Breast epithelium (tissue), 3 donors: ENCODE data around the gene TMEM139.

Source experiments
- POLR2A ChIP-seq: fragments of 450-650 bp; IDR thresholded peaks from one replicate; pipeline ENCODE4 v1.6.1; 2016; ENCODE audit warnings: antibody characterized with exemption, mild to moderate bottlenecking, moderate library complexity
- POLR2AphosphoS5 ChIP-seq, 3 donors: sonication (generic); formaldehyde crosslinking; IDR thresholded peaks; one replicate each; pipeline ENCODE4 v1.6.1; 2017; ENCODE audit warnings: antibody characterized with exemption in 3 of 3
- TF ChIP-seq, protein P1 (sequence below), 3 donors: fragments of 450-650 bp; IDR thresholded peaks; one replicate each; pipeline ENCODE4 v1.5.1; 2016 to 2017; ENCODE audit warnings: antibody characterized with exemption in 3 of 3, mild to moderate bottlenecking in 3 of 3, moderate library complexity in 3 of 3

DNA sequence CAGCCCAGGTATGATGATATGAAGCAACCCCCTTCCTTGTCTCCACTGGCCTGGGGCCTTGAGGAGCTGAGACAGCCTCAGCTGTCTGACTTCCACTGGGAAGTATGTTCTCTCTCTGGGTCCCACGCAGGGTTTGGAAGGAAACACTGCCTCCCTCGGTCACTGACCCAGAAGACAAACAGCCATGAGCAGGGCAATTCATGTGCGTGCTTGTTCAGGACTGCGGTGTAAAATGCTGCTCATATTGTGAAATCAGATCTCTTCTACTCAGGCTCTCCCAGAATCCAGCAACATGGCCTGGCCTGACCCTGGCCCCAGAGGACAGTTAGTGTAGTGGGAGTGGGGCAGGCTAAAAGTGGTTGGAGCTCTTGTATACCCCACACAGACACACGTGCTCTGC is 33.9 kb downstream of the TMEM139 start:
- TF ChIP-seq, protein P1, sequence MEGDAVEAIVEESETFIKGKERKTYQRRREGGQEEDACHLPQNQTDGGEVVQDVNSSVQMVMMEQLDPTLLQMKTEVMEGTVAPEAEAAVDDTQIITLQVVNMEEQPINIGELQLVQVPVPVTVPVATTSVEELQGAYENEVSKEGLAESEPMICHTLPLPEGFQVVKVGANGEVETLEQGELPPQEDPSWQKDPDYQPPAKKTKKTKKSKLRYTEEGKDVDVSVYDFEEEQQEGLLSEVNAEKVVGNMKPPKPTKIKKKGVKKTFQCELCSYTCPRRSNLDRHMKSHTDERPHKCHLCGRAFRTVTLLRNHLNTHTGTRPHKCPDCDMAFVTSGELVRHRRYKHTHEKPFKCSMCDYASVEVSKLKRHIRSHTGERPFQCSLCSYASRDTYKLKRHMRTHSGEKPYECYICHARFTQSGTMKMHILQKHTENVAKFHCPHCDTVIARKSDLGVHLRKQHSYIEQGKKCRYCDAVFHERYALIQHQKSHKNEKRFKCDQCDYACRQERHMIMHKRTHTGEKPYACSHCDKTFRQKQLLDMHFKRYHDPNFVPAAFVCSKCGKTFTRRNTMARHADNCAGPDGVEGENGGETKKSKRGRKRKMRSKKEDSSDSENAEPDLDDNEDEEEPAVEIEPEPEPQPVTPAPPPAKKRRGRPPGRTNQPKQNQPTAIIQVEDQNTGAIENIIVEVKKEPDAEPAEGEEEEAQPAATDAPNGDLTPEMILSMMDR (IDR thresholded peaks at IDR 0.05), result peak; percentile 9 to 48 (median 16)
- no peak for TF ChIP-seq POLR2A
- peak in 1 of 3 donors; percentile 74 for TF ChIP-seq POLR2AphosphoS5 (IDR thresholded peaks at IDR 0.05)
